Activated CD4-positive, alpha-beta T cell treated with anti-CD3 and anti-CD28 coated beads, Interleukin-2, amount 50 U/mL, for 4 hours (primary cell): ENCODE results near the gene KCND2.
"Not testable (repeated sequence)": the region's sequence is repeated elsewhere in the genome, so short reads cannot be mapped to it uniquely, and the experiment has no call there.

ENCODE experiments used
- DNase-seq, 2 experiments: peaks; one replicate each; pipeline ENCODE4 v3.0.0-alpha.2; 2020

The KCND2 gene

GRCh38 chr7:120775755-120776154 lies 502.8 kb downstream of the KCND2 start:
- DNase-seq = no peak

- DNase-seq = not testable (repeated sequence)
Measured at GRCh38 chr7:120779078-120779477, 506.1 kb downstream of the KCND2 start.

GRCh38 chr7:120780451-120780850 lies 507.5 kb downstream of the KCND2 start:
- DNase-seq = not testable (repeated sequence)

- no peak for DNase-seq
Measured at GRCh38 chr7:120780938-120781337, 508.0 kb downstream of the KCND2 start.

- DNase-seq = not testable (repeated sequence)
Measured at GRCh38 chr7:120781924-120782323, 508.9 kb downstream of the KCND2 start.

GRCh38 chr7:120783273-120783672 lies 510.3 kb downstream of the KCND2 start:
- no peak for DNase-seq

- no peak for DNase-seq
Measured at GRCh38 chr7:120783721-120784120, 510.7 kb downstream of the KCND2 start.

- DNase-seq = no peak
Measured at GRCh38 chr7:120785095-120785494, 512.1 kb downstream of the KCND2 start.

- peak; percentile 38 to 49 for DNase-seq
Measured at GRCh38 chr7:120792091-120792860, 519.3 kb downstream of the KCND2 start.

- DNase-seq = no peak
Measured at GRCh38 chr7:120792861-120793130, 519.8 kb downstream of the KCND2 start.

GRCh38 chr7:120793213-120793936 lies 520.4 kb downstream of the KCND2 start:
- DNase-seq = no peak

GRCh38 chr7:120794106-120794729 lies 521.2 kb downstream of the KCND2 start:
- DNase-seq = no peak

- no peak for DNase-seq
Measured at GRCh38 chr7:120797026-120797645, 524.2 kb downstream of the KCND2 start.

- DNase-seq = no peak
Measured at GRCh38 chr7:120799147-120799546, 526.2 kb downstream of the KCND2 start.
